HepG2 (cell line): ENCODE data around the gene NIP7. TPM values are rescaled to one million over a fixed set of nuclear protein-coding genes. Genes with fewer than 3 reads are reported as not detected.

Experiments used
- ERF ChIP-seq: IDR thresholded peaks from 2 replicates; pipeline ENCODE4 v1.6.1; 2018; ENCODE audit warnings: missing biosample characterization, missing genetic modification reagents
- MAFG ChIP-seq: sonication (generic); formaldehyde crosslinking; IDR thresholded peaks from 2 replicates; pipeline ENCODE4 v1.5.1; 2020; ENCODE audit warnings: mild to moderate bottlenecking, missing genetic modification reagents
- MEIS1 ChIP-seq: sonication (generic); formaldehyde crosslinking; IDR thresholded peaks from 2 replicates; pipeline ENCODE4 v1.9.0; 2021; ENCODE audit warnings: mild to moderate bottlenecking, missing genetic modification reagents, moderate library complexity, borderline replicate concordance
- MIER3 ChIP-seq: IDR thresholded peaks from 2 replicates; pipeline ENCODE4 v1.6.1; 2016; ENCODE audit warnings: missing compliant biosample characterization, borderline replicate concordance
- SOX5 ChIP-seq: IDR thresholded peaks from 2 replicates; pipeline ENCODE4 v1.6.1; 2016; ENCODE audit warnings: borderline replicate concordance
- TBX2 ChIP-seq: sonication (generic); formaldehyde crosslinking; IDR thresholded peaks from 2 replicates; pipeline ENCODE4 v1.5.0; 2020; ENCODE audit warnings: missing genetic modification reagents, mild to moderate bottlenecking, borderline replicate concordance
- ZFY ChIP-seq: sonication (generic); formaldehyde crosslinking; IDR thresholded peaks from 2 replicates; pipeline ENCODE4 v1.4.0; 2020; ENCODE audit warnings: missing genetic modification reagents
- ZNF224 ChIP-seq: sonication (generic); formaldehyde crosslinking; IDR thresholded peaks from 2 replicates; pipeline ENCODE4 v1.5.0; 2020; ENCODE audit warnings: mild to moderate bottlenecking, missing genetic modification reagents
- ZNF343 ChIP-seq: sonication (generic); formaldehyde crosslinking; IDR thresholded peaks from 2 replicates; pipeline ENCODE4 v1.4.0; 2020; ENCODE audit warnings: mild to moderate bottlenecking, missing genetic modification reagents
- ZNF556 ChIP-seq: sonication (generic); formaldehyde crosslinking; IDR thresholded peaks from 2 replicates; pipeline ENCODE4 v1.4.0; 2020; ENCODE audit warnings: mild to moderate bottlenecking, missing genetic modification reagents, borderline replicate concordance
- ZNF557 ChIP-seq: sonication (generic); formaldehyde crosslinking; IDR thresholded peaks from 2 replicates; pipeline ENCODE4 v1.4.0; 2020; ENCODE audit warnings: missing genetic modification reagents
- ZNF563 ChIP-seq: sonication (generic); formaldehyde crosslinking; IDR thresholded peaks from 2 replicates; pipeline ENCODE4 v1.8.0; 2022; ENCODE audit warnings: mild to moderate bottlenecking, moderate library complexity, missing genetic modification reagents
- ZNF841 ChIP-seq: sonication (generic); formaldehyde crosslinking; IDR thresholded peaks from 2 replicates; pipeline ENCODE4 v1.8.1; 2023; ENCODE audit warnings: missing genetic modification reagents, borderline replicate concordance
- polyA plus RNA-seq, 8 experiments: library from polyadenylated mRNA; depleted of rRNA in 3 of 8; stranded (reverse) in 7 of 8; unstranded in 1 of 8; fragments of >200 nt; fragmentation: Illumina TruSeq in 4 of 8; extraction: Trizol in 4 of 8; gene quantifications; 2 replicates each; pipeline versions ENCODE4 v1.2.1 to v1.2.3, GENCODE V29; 2011 to 2016; ENCODE audit warnings: low read depth in 4 of 8, missing spikeins in 1 of 8, mixed read lengths in 1 of 8; ENCODE audit not compliant: insufficient read depth in 1 of 8
- total RNA-seq, 5 experiments: library from RNA; depleted of rRNA; stranded (reverse); fragments of >200 nt; fragmentation: Illumina TruSeq; extraction: Trizol; gene quantifications; 2 replicates each; pipeline ENCODE4 v1.2.3, GENCODE V29; 2016; ENCODE audit warnings: low read depth in 1 of 5
- TF ChIP-seq, protein P1 (sequence below): sonication (generic); formaldehyde crosslinking; IDR thresholded peaks from 2 replicates; pipeline ENCODE4 v1.4.0; 2020; ENCODE audit warnings: missing genetic modification reagents
- TF ChIP-seq, protein P2 (sequence below), 2 experiments: fragments of 450-650 bp in 1 of 2; sonication (generic) in 1 of 2; formaldehyde crosslinking; IDR thresholded peaks; 2 replicates each; pipeline versions ENCODE4 v1.5.0 to v1.8.0; 2020 to 2022; ENCODE audit warnings: mild to moderate bottlenecking in 1 of 2, missing genetic modification reagents in 1 of 2
- TF ChIP-seq, protein P3 (sequence below): sonication (generic); formaldehyde crosslinking; conservative IDR thresholded peaks from 2 replicates; pipeline ENCODE4 v1.8.0; 2022; ENCODE audit warnings: low read depth, missing genetic modification reagents
- TF ChIP-seq, protein P4 (sequence below): sonication (generic); formaldehyde crosslinking; IDR thresholded peaks from 2 replicates; pipeline ENCODE4 v1.4.0; 2020; ENCODE audit warnings: missing genetic modification reagents
- TF ChIP-seq, protein P5 (sequence below): sonication (generic); formaldehyde crosslinking; IDR thresholded peaks from 2 replicates; pipeline ENCODE4 v1.5.1; 2020; ENCODE audit warnings: missing genetic modification reagents, mild to moderate bottlenecking, borderline replicate concordance
- TF ChIP-seq, protein P6 (sequence below): IDR thresholded peaks from 2 replicates; pipeline ENCODE4 v1.6.1; 2016; ENCODE audit warnings: low read depth

The NIP7 gene
- total and polyA plus RNA-seq, 2 of the 13 experiments (the other 11 are each of a cell fraction or from before 2014, with no cell fraction given) = 15.3 to 114 TPM

DNA sequence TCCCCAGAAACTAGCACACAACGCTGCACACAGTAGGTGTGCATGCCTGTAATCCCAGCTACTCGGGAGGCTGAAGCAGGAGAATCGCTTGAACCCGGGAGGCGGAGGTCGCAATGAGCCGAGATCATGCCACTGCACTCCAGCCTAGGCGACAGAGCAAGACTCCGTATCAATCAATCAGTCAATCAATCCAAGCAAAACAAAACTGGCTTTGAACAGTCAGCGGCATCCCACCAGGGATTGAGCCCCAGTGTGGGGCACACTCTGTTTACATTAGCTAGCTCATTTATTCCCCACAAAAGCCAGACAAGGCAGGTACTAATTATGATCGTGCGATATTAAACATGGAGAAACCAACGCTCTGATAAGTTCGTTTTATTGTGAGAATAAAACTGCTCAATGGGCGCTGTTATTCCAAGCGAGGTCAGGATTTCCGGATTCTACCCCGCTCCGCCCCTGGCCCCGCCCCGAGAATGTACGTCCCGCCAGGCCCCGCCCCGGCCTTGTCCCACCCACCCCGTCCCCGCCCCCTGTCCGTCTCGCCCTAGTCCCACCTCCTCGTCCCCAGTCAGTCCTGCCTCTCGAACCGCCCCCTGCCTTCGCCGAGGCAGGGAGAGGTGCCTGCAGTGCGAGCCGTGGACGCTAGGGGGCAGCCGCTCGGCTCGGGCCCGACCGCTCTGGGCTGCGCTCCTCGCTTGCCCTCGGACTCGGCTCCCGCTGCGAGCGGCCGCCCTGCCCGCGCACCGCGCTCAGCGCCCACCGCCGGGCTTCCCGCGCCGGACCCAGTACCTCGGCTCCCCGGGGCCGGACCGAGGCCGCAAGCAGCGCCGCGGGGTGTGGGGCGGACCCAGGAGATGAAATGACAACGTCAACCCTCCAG is 28.7 kb upstream of the NIP7 start, which contains the start of gene VPS4A (continued):
- TF ChIP-seq, protein P1, sequence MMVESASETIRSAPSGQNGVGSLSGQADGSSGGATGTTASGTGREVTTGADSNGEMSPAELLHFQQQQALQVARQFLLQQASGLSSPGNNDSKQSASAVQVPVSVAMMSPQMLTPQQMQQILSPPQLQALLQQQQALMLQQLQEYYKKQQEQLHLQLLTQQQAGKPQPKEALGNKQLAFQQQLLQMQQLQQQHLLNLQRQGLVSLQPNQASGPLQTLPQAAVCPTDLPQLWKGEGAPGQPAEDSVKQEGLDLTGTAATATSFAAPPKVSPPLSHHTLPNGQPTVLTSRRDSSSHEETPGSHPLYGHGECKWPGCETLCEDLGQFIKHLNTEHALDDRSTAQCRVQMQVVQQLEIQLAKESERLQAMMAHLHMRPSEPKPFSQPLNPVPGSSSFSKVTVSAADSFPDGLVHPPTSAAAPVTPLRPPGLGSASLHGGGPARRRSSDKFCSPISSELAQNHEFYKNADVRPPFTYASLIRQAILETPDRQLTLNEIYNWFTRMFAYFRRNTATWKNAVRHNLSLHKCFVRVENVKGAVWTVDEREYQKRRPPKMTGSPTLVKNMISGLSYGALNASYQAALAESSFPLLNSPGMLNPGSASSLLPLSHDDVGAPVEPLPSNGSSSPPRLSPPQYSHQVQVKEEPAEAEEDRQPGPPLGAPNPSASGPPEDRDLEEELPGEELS (CRISPR knock-in tag) = no peak
- TF ChIP-seq MIER3 (CRISPR knock-in tag) = peak; percentile 79
- TF ChIP-seq, protein P2, sequence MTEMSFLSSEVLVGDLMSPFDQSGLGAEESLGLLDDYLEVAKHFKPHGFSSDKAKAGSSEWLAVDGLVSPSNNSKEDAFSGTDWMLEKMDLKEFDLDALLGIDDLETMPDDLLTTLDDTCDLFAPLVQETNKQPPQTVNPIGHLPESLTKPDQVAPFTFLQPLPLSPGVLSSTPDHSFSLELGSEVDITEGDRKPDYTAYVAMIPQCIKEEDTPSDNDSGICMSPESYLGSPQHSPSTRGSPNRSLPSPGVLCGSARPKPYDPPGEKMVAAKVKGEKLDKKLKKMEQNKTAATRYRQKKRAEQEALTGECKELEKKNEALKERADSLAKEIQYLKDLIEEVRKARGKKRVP (CRISPR knock-in tag; IDR thresholded peaks at IDR 0.05) = peak; percentile 12 to 54; a peak in 3 of 4 replicates
- no peak; the same call in 1 of the 2 replicates for TF ChIP-seq ZNF563 (CRISPR knock-in tag)
- peak; percentile 55; the same call in 1 of the 2 replicates for TF ChIP-seq ZNF343
- TF ChIP-seq TBX2 = peak; percentile 71; the same call in 1 of the 2 replicates
- peak; percentile 64; the same call in 1 of the 2 replicates for TF ChIP-seq ZNF841
- no peak for TF ChIP-seq ZNF224 (CRISPR knock-in tag)
- peak; percentile 99 for TF ChIP-seq ZFY (CRISPR knock-in tag)
- TF ChIP-seq SOX5 (CRISPR knock-in tag) = 0 out of 2 replicates have a peak, but pooled peaks have one; percentile 7
- TF ChIP-seq MEIS1 (CRISPR knock-in tag) = no peak
- TF ChIP-seq, protein P3, sequence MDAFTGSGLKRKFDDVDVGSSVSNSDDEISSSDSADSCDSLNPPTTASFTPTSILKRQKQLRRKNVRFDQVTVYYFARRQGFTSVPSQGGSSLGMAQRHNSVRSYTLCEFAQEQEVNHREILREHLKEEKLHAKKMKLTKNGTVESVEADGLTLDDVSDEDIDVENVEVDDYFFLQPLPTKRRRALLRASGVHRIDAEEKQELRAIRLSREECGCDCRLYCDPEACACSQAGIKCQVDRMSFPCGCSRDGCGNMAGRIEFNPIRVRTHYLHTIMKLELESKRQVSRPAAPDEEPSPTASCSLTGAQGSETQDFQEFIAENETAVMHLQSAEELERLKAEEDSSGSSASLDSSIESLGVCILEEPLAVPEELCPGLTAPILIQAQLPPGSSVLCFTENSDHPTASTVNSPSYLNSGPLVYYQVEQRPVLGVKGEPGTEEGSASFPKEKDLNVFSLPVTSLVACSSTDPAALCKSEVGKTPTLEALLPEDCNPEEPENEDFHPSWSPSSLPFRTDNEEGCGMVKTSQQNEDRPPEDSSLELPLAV = no peak
- TF ChIP-seq ZNF557 (CRISPR knock-in tag) = no peak
- no peak for TF ChIP-seq MAFG (CRISPR knock-in tag)
- no peak; the same call in 1 of the 2 replicates for TF ChIP-seq ZNF556 (CRISPR knock-in tag)
- peak; percentile 62; the same call in 1 of the 2 replicates for TF ChIP-seq ERF (CRISPR knock-in tag)
- TF ChIP-seq, protein P4, sequence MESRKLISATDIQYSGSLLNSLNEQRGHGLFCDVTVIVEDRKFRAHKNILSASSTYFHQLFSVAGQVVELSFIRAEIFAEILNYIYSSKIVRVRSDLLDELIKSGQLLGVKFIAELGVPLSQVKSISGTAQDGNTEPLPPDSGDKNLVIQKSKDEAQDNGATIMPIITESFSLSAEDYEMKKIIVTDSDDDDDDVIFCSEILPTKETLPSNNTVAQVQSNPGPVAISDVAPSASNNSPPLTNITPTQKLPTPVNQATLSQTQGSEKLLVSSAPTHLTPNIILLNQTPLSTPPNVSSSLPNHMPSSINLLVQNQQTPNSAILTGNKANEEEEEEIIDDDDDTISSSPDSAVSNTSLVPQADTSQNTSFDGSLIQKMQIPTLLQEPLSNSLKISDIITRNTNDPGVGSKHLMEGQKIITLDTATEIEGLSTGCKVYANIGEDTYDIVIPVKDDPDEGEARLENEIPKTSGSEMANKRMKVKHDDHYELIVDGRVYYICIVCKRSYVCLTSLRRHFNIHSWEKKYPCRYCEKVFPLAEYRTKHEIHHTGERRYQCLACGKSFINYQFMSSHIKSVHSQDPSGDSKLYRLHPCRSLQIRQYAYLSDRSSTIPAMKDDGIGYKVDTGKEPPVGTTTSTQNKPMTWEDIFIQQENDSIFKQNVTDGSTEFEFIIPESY (CRISPR knock-in tag) = peak; percentile 56; the same call in 1 of the 2 replicates
- TF ChIP-seq, protein P5, sequence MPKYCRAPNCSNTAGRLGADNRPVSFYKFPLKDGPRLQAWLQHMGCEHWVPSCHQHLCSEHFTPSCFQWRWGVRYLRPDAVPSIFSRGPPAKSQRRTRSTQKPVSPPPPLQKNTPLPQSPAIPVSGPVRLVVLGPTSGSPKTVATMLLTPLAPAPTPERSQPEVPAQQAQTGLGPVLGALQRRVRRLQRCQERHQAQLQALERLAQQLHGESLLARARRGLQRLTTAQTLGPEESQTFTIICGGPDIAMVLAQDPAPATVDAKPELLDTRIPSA = no peak
- TF ChIP-seq, protein P6, sequence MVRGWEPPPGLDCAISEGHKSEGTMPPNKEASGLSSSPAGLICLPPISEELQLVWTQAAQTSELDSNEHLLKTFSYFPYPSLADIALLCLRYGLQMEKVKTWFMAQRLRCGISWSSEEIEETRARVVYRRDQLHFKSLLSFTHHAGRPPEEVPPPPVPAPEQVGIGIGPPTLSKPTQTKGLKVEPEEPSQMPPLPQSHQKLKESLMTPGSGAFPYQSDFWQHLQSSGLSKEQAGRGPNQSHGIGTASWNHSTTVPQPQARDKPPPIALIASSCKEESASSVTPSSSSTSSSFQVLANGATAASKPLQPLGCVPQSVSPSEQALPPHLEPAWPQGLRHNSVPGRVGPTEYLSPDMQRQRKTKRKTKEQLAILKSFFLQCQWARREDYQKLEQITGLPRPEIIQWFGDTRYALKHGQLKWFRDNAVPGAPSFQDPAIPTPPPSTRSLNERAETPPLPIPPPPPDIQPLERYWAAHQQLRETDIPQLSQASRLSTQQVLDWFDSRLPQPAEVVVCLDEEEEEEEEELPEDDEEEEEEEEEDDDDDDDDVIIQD = peak; percentile 85
